H1 (cell line): ENCODE results near the gene TMEM59L. TPM values are rescaled to one million over a fixed set of nuclear protein-coding genes. Genes with fewer than 3 reads are reported as not detected.

Experiments used
- CTCF ChIA-PET: fragments of 300-600 bp; sonication (Branson Sonifier 250); formaldehyde crosslinking; loops from one replicate; lab custom pipeline; 2021; ENCODE audit not compliant: partially characterized antibody; lab: Charles Lee
- POLR2A ChIA-PET: fragments of 300-600 bp; sonication (Branson Sonifier 250); formaldehyde crosslinking; loops from one replicate; lab custom pipeline; 2021; ENCODE audit warnings: inconsistent platforms; ENCODE audit not compliant: partially characterized antibody; lab: Charles Lee
- DNase-seq, 2 experiments: peaks; one replicate each; pipeline versions ENCODE4 v3.0.0 to v3.0.0-alpha.2; 2010 to 2022; ENCODE audit warnings: low spot score in 2 of 2, low read depth in 1 of 2, mixed read lengths in 1 of 2
- FAIRE-seq: peaks from 2 replicates; lab custom pipeline; 2011; peaks lifted over from hg19 to GRCh38; lab: Jason Lieb, UNC
- H2AFZ ChIP-seq: 2 replicates; pipeline ENCODE4 v1.8.1; 2012; ENCODE audit warnings: low read length, inconsistent platforms
- H2AK5ac ChIP-seq: 2 replicates; pipeline ENCODE4 v1.6.1; 2013; ENCODE audit warnings: low read depth, low read length
- H2BK120ac ChIP-seq: replicated peaks from 2 replicates; pipeline ENCODE3; 2013; ENCODE audit warnings: low read depth, low read length, inconsistent platforms
- H2BK12ac ChIP-seq: 2 replicates; pipeline ENCODE4 v1.6.1; 2013; ENCODE audit warnings: low read depth, low read length
- H2BK15ac ChIP-seq: 2 replicates; pipeline ENCODE4 v1.6.1; 2013; ENCODE audit warnings: low read length
- H2BK20ac ChIP-seq: 2 replicates; pipeline ENCODE4 v1.6.1; 2013; ENCODE audit warnings: low read length
- H2BK5ac ChIP-seq: 2 replicates; pipeline ENCODE4 v1.6.1; 2013; ENCODE audit warnings: low read depth, low read length
- H3K14ac ChIP-seq: 2 replicates; pipeline ENCODE4 v1.6.1; 2013; ENCODE audit warnings: inconsistent platforms; ENCODE audit not compliant: insufficient read length
- H3K18ac ChIP-seq: 2 replicates; pipeline ENCODE4 v1.6.1; 2013; ENCODE audit warnings: low read length; ENCODE audit errors: extremely low read depth
- H3K23ac ChIP-seq: 2 replicates; pipeline ENCODE4 v1.6.1; 2013; ENCODE audit warnings: inconsistent platforms; ENCODE audit not compliant: insufficient read length
- H3K23me2 ChIP-seq: 2 replicates; pipeline ENCODE4 v1.6.1; 2013; ENCODE audit warnings: low read depth, low read length
- H3K27ac ChIP-seq: 2 replicates; pipeline ENCODE4 v1.6.1; 2011; ENCODE audit warnings: low read depth, low read length, inconsistent platforms
- H3K27me3 ChIP-seq, 4 experiments: replicated peaks in 1 of 4; 1 replicate in 1 of 4; 2 replicates in 3 of 4; pipeline versions ENCODE4 v1.6.1 to v1.8.1; 2011 to 2013; ENCODE audit warnings: low read length in 3 of 4, mild to moderate bottlenecking in 3 of 4, inconsistent platforms in 2 of 4, mixed read lengths in 2 of 4, moderate library complexity in 1 of 4; ENCODE audit not compliant: control insufficient read depth in 3 of 4, insufficient read depth in 3 of 4; ENCODE audit errors: extremely low read depth in 1 of 4
- H3K36me3 ChIP-seq, 4 experiments: 2 replicates each; pipeline versions ENCODE4 v1.6.1 to v1.8.1; 2011 to 2013; ENCODE audit warnings: mild to moderate bottlenecking in 4 of 4, low read length in 3 of 4, moderate library complexity in 2 of 4, control low read depth in 1 of 4, inconsistent platforms in 1 of 4; ENCODE audit not compliant: insufficient read depth in 4 of 4, control insufficient read depth in 2 of 4
- H3K4ac ChIP-seq: replicated peaks from 2 replicates; pipeline ENCODE3; 2013; ENCODE audit warnings: low read length, low read depth, mixed read lengths, inconsistent platforms; ENCODE audit not compliant: insufficient read length
- H3K4me1 ChIP-seq, 4 experiments: replicated peaks in 1 of 4; 1 replicate in 1 of 4; 2 replicates in 3 of 4; pipeline versions ENCODE4 v1.6.1 to v1.8.1; 2011 to 2013; ENCODE audit warnings: low read length in 3 of 4, inconsistent platforms in 2 of 4, mixed read lengths in 1 of 4; ENCODE audit not compliant: insufficient read depth in 4 of 4, control insufficient read depth in 3 of 4
- H3K4me2 ChIP-seq, 2 experiments: 2 replicates each; pipeline versions ENCODE4 v1.6.1 to v1.8.1; 2011 to 2013; ENCODE audit warnings: low read depth in 2 of 2, low read length in 2 of 2, control low read depth in 1 of 2, inconsistent platforms in 1 of 2, mild to moderate bottlenecking in 1 of 2; ENCODE audit not compliant: insufficient read depth in 1 of 2
- H3K4me3 ChIP-seq, 4 experiments: fragments of 200-600, 300-600 bp in 1 of 4; sonication (generic), shearing (Covaris generic), sonication (Bioruptor Twin) in 1 of 4; 2 replicates each; pipeline versions ENCODE4 v1.5.1 to v1.8.1; 2011 to 2016; ENCODE audit warnings: low read length in 4 of 4, low read depth in 3 of 4, control low read depth in 2 of 4, inconsistent platforms in 2 of 4, mild to moderate bottlenecking in 2 of 4, mixed read lengths in 1 of 4, moderate library complexity in 1 of 4; ENCODE audit not compliant: insufficient read depth in 2 of 4; ENCODE audit errors: extremely low read depth in 1 of 4
- H3K56ac ChIP-seq: replicated peaks from 2 replicates; pipeline ENCODE3; 2013; ENCODE audit warnings: low read depth, mild to moderate bottlenecking, mixed read lengths, low read length, inconsistent platforms; ENCODE audit not compliant: insufficient read length
- H3K79me1 ChIP-seq: 2 replicates; pipeline ENCODE4 v1.6.1; 2013; ENCODE audit warnings: low read depth, low read length, control low read depth
- H3K79me2 ChIP-seq, 2 experiments: 2 replicates each; pipeline versions ENCODE4 v1.6.1 to v1.8.1; 2012 to 2013; ENCODE audit warnings: low read length in 2 of 2, mild to moderate bottlenecking in 2 of 2, inconsistent platforms in 1 of 2; ENCODE audit not compliant: insufficient read depth in 2 of 2, control insufficient read depth in 1 of 2
- H3K9ac ChIP-seq, 4 experiments: replicated peaks in 1 of 4; 1 replicate in 1 of 4; 2 replicates in 3 of 4; pipeline versions ENCODE4 v1.6.1 to v1.8.1; 2011 to 2013; ENCODE audit warnings: low read depth in 3 of 4, low read length in 3 of 4, control low read depth in 2 of 4, mild to moderate bottlenecking in 2 of 4, moderate library complexity in 2 of 4, inconsistent platforms in 1 of 4; ENCODE audit errors: extremely low read depth in 1 of 4
- H3K9me3 ChIP-seq, 2 experiments: 2 replicates each; pipeline versions ENCODE4 v1.6.1 to v1.8.1; 2012 to 2013; ENCODE audit warnings: mild to moderate bottlenecking in 2 of 2, moderate library complexity in 2 of 2, control low read depth in 1 of 2, inconsistent platforms in 1 of 2, low read depth in 1 of 2, low read length in 1 of 2, mixed read lengths in 1 of 2; ENCODE audit not compliant: insufficient read depth in 2 of 2
- H4K20me1 ChIP-seq, 2 experiments: replicated peaks in 1 of 2; 2 replicates each; pipeline versions ENCODE3 to v1.8.1; 2011 to 2013; ENCODE audit warnings: inconsistent platforms in 2 of 2, low read length in 2 of 2, mild to moderate bottlenecking in 1 of 2; ENCODE audit not compliant: insufficient read depth in 2 of 2, control insufficient read depth in 1 of 2
- H4K5ac ChIP-seq: 2 replicates; pipeline ENCODE4 v1.6.1; 2013; ENCODE audit warnings: low read length, low read depth, mixed read lengths, inconsistent platforms; ENCODE audit not compliant: insufficient read length
- H4K8ac ChIP-seq: 2 replicates; pipeline ENCODE4 v1.8.0; 2013; ENCODE audit warnings: mild to moderate bottlenecking, moderate library complexity, low read length, inconsistent platforms; ENCODE audit not compliant: insufficient read depth; ENCODE audit errors: extremely low read depth
- H4K91ac ChIP-seq: replicated peaks from 2 replicates; pipeline ENCODE3; 2013; ENCODE audit warnings: low read length, mixed read lengths, inconsistent platforms; ENCODE audit not compliant: insufficient read length
- BACH1 ChIP-seq: IDR thresholded peaks from 2 replicates; pipeline ENCODE4 v1.6.1; 2012; ENCODE audit warnings: low read length, improper control_type of control experiment
- CHD1 ChIP-seq: IDR thresholded peaks from 2 replicates; pipeline ENCODE4 v1.6.1; 2012; ENCODE audit warnings: low read depth, low read length, improper control_type of control experiment
- CREB1 ChIP-seq: IDR thresholded peaks from 2 replicates; pipeline ENCODE4 v1.6.1; 2012; ENCODE audit warnings: inconsistent platforms
- EGR1 ChIP-seq: IDR thresholded peaks from 2 replicates; pipeline ENCODE4 v1.6.1; 2011; ENCODE audit warnings: low read depth, low read length, borderline replicate concordance
- FOSL1 ChIP-seq: IDR thresholded peaks from 2 replicates; pipeline ENCODE4 v1.6.1; 2011; ENCODE audit warnings: mild to moderate bottlenecking, low read depth, low read length, moderate library complexity; ENCODE audit not compliant: insufficient read depth
- JUN ChIP-seq: IDR thresholded peaks from 2 replicates; pipeline ENCODE4 v1.6.1; 2011; ENCODE audit warnings: low read depth, mild to moderate bottlenecking, improper control_type of control experiment, low read length
- KDM1A ChIP-seq: fragments of 200-600, 300-600 bp; sonication (generic); IDR thresholded peaks from 2 replicates; pipeline ENCODE4 v1.7.1; 2016; ENCODE audit warnings: mild to moderate bottlenecking, low read length, borderline replicate concordance
- KDM5A ChIP-seq: fragments of 200-600 bp; IDR thresholded peaks from 2 replicates; pipeline ENCODE4 v1.7.1; 2012; ENCODE audit warnings: mild to moderate bottlenecking, low read length, inconsistent platforms, mixed read lengths
- POLR2A ChIP-seq, 2 experiments: IDR thresholded peaks; 1 replicate in 1 of 2; 2 replicates in 1 of 2; pipeline ENCODE4 v1.6.1; 2011; ENCODE audit warnings: low read depth in 2 of 2, low read length in 2 of 2, mild to moderate bottlenecking in 2 of 2; ENCODE audit errors: control extremely low read depth in 1 of 2
- RXRA ChIP-seq: IDR thresholded peaks from 2 replicates; pipeline ENCODE4 v1.6.1; 2011; ENCODE audit warnings: low read depth, mild to moderate bottlenecking, low read length, moderate library complexity; ENCODE audit not compliant: insufficient read depth
- SIN3A ChIP-seq, 2 experiments: IDR thresholded peaks in 1 of 2; conservative IDR thresholded peaks in 1 of 2; 2 replicates each; pipeline ENCODE4 v1.6.1; 2011 to 2012; ENCODE audit warnings: low read length in 2 of 2, improper control_type of control experiment in 1 of 2, low read depth in 1 of 2, mild to moderate bottlenecking in 1 of 2
- SP2 ChIP-seq: IDR thresholded peaks from 2 replicates; pipeline ENCODE4 v1.6.1; 2012; ENCODE audit warnings: mild to moderate bottlenecking, low read length, inconsistent platforms
- SUZ12 ChIP-seq: fragments of 200-600 bp; sonication (generic); IDR thresholded peaks from 2 replicates; pipeline ENCODE4 v1.6.1; 2012; ENCODE audit warnings: mild to moderate bottlenecking, inconsistent platforms, low read length, moderate library complexity, mixed read lengths
- TBP ChIP-seq: IDR thresholded peaks from 2 replicates; pipeline ENCODE4 v1.6.1; 2011; ENCODE audit warnings: low read depth, low read length, improper control_type of control experiment
- polyA plus RNA-seq, 7 experiments: library from polyadenylated mRNA; depleted of rRNA in 3 of 7; stranded (reverse) in 5 of 7; unstranded in 2 of 7; fragments of >200 nt in 5 of 7; fragments of 200-250 nt in 2 of 7; gene quantifications; 1 replicate in 5 of 7; 2 replicates in 1 of 7; 4 replicates in 1 of 7; pipeline versions ENCODE4 v1.2.1 to v1.2.3, GENCODE V29; 2011 to 2013; ENCODE audit warnings: missing spikeins in 2 of 7, mixed read lengths in 2 of 7
- total RNA-seq: library from RNA; stranded (reverse); fragmentation: NEBNext Ultra II Directional; extraction: Animal tissue kit (Norgen Biotek cat#: 25700); gene quantifications from 2 replicates; pipeline ENCODE4 v1.2.1, GENCODE V29; 2021
- TF ChIP-seq, protein P1 (sequence below): IDR thresholded peaks from 2 replicates; pipeline ENCODE4 v1.6.1; 2012; ENCODE audit warnings: inconsistent platforms

The TMEM59L gene
- total and polyA plus RNA-seq, 2 of the 8 experiments (the other 6 are each of a cell fraction or from before 2014, with no cell fraction given): 4.0 to 12.2 TPM

DNA sequence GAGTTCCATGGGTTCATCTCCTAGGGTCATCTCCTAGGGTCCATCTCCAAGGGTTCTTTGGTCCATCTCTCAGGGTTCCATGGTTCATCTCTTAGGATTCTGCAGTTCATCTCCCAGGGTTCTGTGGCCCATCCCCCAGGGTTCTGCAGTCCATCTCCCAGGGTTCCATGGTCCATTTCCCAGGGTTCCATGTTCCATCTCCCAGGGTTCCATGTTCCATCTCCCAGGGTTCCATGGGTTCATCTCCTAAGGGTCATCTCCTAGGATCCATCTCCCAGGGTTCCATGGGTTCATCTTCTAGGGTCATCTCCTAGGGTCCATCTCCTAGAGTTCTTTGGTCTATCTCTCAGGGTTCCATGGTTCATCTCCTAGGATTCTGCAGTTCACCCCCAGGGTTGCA is 4.9 kb downstream of the TMEM59L start:
- no peak overlapping the region for H2BK12ac ChIP-seq
- no peak overlapping the region for H3K9ac ChIP-seq
- H2AFZ ChIP-seq: no peak overlapping the region
- no peak overlapping the region for H4K8ac ChIP-seq
- H2AK5ac ChIP-seq: no peak overlapping the region
- TF ChIP-seq EGR1 (no peak), SP2 (no peak), SUZ12 (no peak), FOSL1 (no peak), CREB1 (no peak), CHD1 (no peak), KDM5A (no peak), KDM1A (no peak), JUN (no peak), RXRA (no peak), SIN3A (conservative IDR thresholded peaks at IDR 0.05 in 1 of 2, IDR thresholded peaks at IDR 0.05 in 1 of 2; ENCODE audit: low read depth in 1 of 2, low read length in 2 of 2) (no peak), TBP (no peak), BACH1 (no peak), POLR2A (IDR thresholded peaks at IDR 0.05; ENCODE audit: control extremely low read depth in 1 of 2, low read depth in 2 of 2, low read length in 2 of 2) (no peak)
- TF ChIP-seq, protein P1, sequence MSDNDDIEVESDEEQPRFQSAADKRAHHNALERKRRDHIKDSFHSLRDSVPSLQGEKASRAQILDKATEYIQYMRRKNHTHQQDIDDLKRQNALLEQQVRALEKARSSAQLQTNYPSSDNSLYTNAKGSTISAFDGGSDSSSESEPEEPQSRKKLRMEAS: no peak
- TF ChIP-seq, all 59 proteins: peak for 0
- Histone ChIP-seq H4K5ac (no peak overlapping the region), H3K18ac (no peak overlapping the region), H3K23me2 (peaks cover 3% of the 10 kb centered on the region), H3K9me3 (no peaks in the 10 kb centered on the region), H3K14ac (no peak overlapping the region), H2BK20ac (no peak overlapping the region), H3K79me2 (no peaks in the 10 kb centered on the region), H3K4me3 (no peak overlapping the region), H3K27ac (no peak overlapping the region), H3K4ac (no peak overlapping the region), H3K27me3 (peaks cover 19 to 28% (median 25%) of the 10 kb centered on the region in 4 experiments), H3K4me2 (no peak overlapping the region), H3K4me1 (peaks cover 0 to 12% (median 7%) of the 10 kb centered on the region in 4 experiments; a peak in 6 of 7 replicates), H3K79me1 (no peaks in the 10 kb centered on the region), H2BK120ac (no peak overlapping the region), H3K36me3 (peaks cover 0 to 3% (median 0%) of the 10 kb centered on the region in 4 experiments; a peak in 1 of 8 replicates), H2BK5ac (no peak overlapping the region), H4K20me1 (peaks cover 0 to 7% of the 10 kb centered on the region in 2 experiments), H3K56ac (no peak overlapping the region), H2BK15ac (no peak overlapping the region), H3K23ac (no peak overlapping the region), H4K91ac (no peak overlapping the region)
- ChIA-PET CTCF (no interaction called here), POLR2A (no interaction called here)
- DNase-seq (no peak), FAIRE-seq (no peak)
